GM23338 (cell line): ENCODE results near the gene LTBP4. TPM values are rescaled to one million over a fixed set of nuclear protein-coding genes. Genes with fewer than 3 reads are reported as not detected.
"Not testable (repeated sequence)": the region's sequence is repeated elsewhere in the genome, so short reads cannot be mapped to it uniquely, and the experiment has no call there.

Experiments used
- ATAC-seq: fragments of 200-7000 bp; cut with Tn5 transposase; 3 replicates; pipeline ENCODE4 v1.9.1; 2020
- DNase-seq: peaks from one replicate; pipeline ENCODE4 v3.0.0-alpha.2; 2015; ENCODE audit warnings: low spot score
- H2AFZ ChIP-seq: fragments of 200-600 bp; sonication (generic); 2 replicates; pipeline ENCODE4 v1.8.0; 2016; ENCODE audit warnings: antibody characterized with exemption, mild to moderate bottlenecking, moderate library complexity
- H3F3A ChIP-seq: fragments of 200-600 bp; sonication (generic); replicated peaks from 2 replicates; pipeline ENCODE4 v1.8.0; 2017; ENCODE audit warnings: antibody characterized with exemption, mixed run types, low read depth
- H3K27ac ChIP-seq: fragments of 200-600 bp; sonication (generic); 2 replicates; pipeline ENCODE4 v1.6.1; 2016; ENCODE audit warnings: low read depth
- H3K27me3 ChIP-seq: fragments of 200-600 bp; sonication (generic); 2 replicates; pipeline ENCODE4 v1.8.0; 2016; ENCODE audit warnings: mild to moderate bottlenecking, mixed run types, moderate library complexity; ENCODE audit not compliant: insufficient read depth
- H3K36me3 ChIP-seq: fragments of 200-600 bp; sonication (generic); 2 replicates; pipeline ENCODE4 v1.8.0; 2016; ENCODE audit warnings: mild to moderate bottlenecking; ENCODE audit not compliant: insufficient read depth
- H3K4me1 ChIP-seq: fragments of 200-600 bp; sonication (generic); 2 replicates; pipeline ENCODE4 v1.8.0; 2016; ENCODE audit warnings: mild to moderate bottlenecking, moderate library complexity; ENCODE audit not compliant: insufficient read depth
- H3K4me2 ChIP-seq: fragments of 200-600 bp; sonication (generic); 2 replicates; pipeline ENCODE4 v1.7.1; 2017; ENCODE audit warnings: mixed run types
- H3K4me3 ChIP-seq: fragments of 200-600 bp; sonication (generic); 2 replicates; pipeline ENCODE4 v1.6.1; 2016; ENCODE audit warnings: mixed run types
- H3K79me2 ChIP-seq: fragments of 200-600 bp; sonication (generic); replicated peaks from 2 replicates; pipeline ENCODE4 v1.8.0; 2017; ENCODE audit warnings: mild to moderate bottlenecking; ENCODE audit not compliant: insufficient read depth
- H3K9me2 ChIP-seq: fragments of 200-600 bp; sonication (generic); 2 replicates; pipeline ENCODE4 v1.8.0; 2017; ENCODE audit not compliant: insufficient read depth
- H4K20me1 ChIP-seq: fragments of 200-600 bp; sonication (generic); replicated peaks from 2 replicates; pipeline ENCODE4 v1.8.0; 2017; ENCODE audit warnings: mild to moderate bottlenecking; ENCODE audit not compliant: insufficient read depth
- H3K27ac Mint-ChIP-seq: 2 replicates; pipeline ENCODE4 v1.8.0; 2020; ENCODE audit warnings: inconsistent platforms, mild to moderate bottlenecking, moderate library complexity, mixed read lengths
- H3K27me3 Mint-ChIP-seq: 3 replicates; pipeline ENCODE4 v1.8.0; 2022; ENCODE audit warnings: low read depth, mild to moderate bottlenecking, moderate library complexity, mixed read lengths, inconsistent platforms; ENCODE audit not compliant: insufficient read depth, poor library complexity
- H3K36me3 Mint-ChIP-seq: 3 replicates; pipeline ENCODE4 v1.8.0; 2021; ENCODE audit warnings: low read depth, mild to moderate bottlenecking, inconsistent platforms, moderate library complexity, mixed read lengths
- H3K4me1 Mint-ChIP-seq: 3 replicates; pipeline ENCODE4 v1.8.0; 2020; ENCODE audit warnings: mild to moderate bottlenecking, inconsistent platforms, mixed read lengths
- H3K4me3 Mint-ChIP-seq: 3 replicates; pipeline ENCODE4 v1.8.0; 2021; ENCODE audit warnings: moderate library complexity, mild to moderate bottlenecking, inconsistent platforms, mixed read lengths
- H3K9me3 Mint-ChIP-seq: 3 replicates; pipeline ENCODE4 v1.8.0; 2020; ENCODE audit warnings: moderate library complexity, mild to moderate bottlenecking, inconsistent platforms, mixed read lengths
- EZH2 ChIP-seq: fragments of 200-600 bp; sonication (generic); IDR thresholded peaks from one replicate; pipeline ENCODE4 v1.8.0; 2017; ENCODE audit warnings: antibody characterized with exemption, mild to moderate bottlenecking, low read depth; ENCODE audit not compliant: unreplicated experiment
- EZH2phosphoT487 ChIP-seq: fragments of 200-600 bp; sonication (generic); IDR thresholded peaks from one replicate; pipeline ENCODE4 v1.8.1; 2018; ENCODE audit warnings: antibody characterized with exemption; ENCODE audit not compliant: unreplicated experiment
- NANOG ChIP-seq: IDR thresholded peaks from 2 replicates; pipeline ENCODE4 v1.6.1; 2016; ENCODE audit warnings: antibody characterized with exemption, borderline replicate concordance
- POLR2AphosphoS5 ChIP-seq: IDR thresholded peaks from 2 replicates; pipeline ENCODE4 v1.6.1; 2016; ENCODE audit warnings: antibody characterized with exemption, low read depth
- STAT1 ChIP-seq: IDR thresholded peaks from one replicate; pipeline ENCODE4 v1.6.1; 2016; ENCODE audit warnings: antibody characterized with exemption; ENCODE audit not compliant: unreplicated experiment
- ZNF331 ChIP-seq: fragments of 250-450 bp; sonication (Bioruptor Pico); IDR thresholded peaks from 2 replicates; pipeline ENCODE4 v1.5.0; 2020; ENCODE audit warnings: low read depth, mild to moderate bottlenecking, moderate library complexity
- ZNF462 ChIP-seq: fragments of 250-450 bp; sonication (Bioruptor Pico); IDR thresholded peaks from 2 replicates; pipeline ENCODE4 v1.5.0; 2020; ENCODE audit warnings: mild to moderate bottlenecking, moderate library complexity
- polyA plus RNA-seq: library from polyadenylated mRNA; unstranded; fragments of >200 nt; fragmentation: Nextera tagmentation; extraction: Ambion mirVana; gene quantifications from 2 replicates; pipeline ENCODE4 v1.2.1, GENCODE V29; 2016
- total RNA-seq: library from RNA; depleted of rRNA; stranded (reverse); fragments of >200 nt; shearing (Covaris generic); gene quantifications from 2 replicates; pipeline ENCODE4 v1.2.3, GENCODE V29; 2014

The LTBP4 gene
- total and polyA plus RNA-seq, 2 experiments from 2014 or later = 50.3 to 65.0 TPM

- H3K27ac Mint-ChIP-seq = no peak overlapping the region
- peaks cover 6% of the 10 kb centered on the region for H3K9me3 Mint-ChIP-seq
- peaks cover 5% of the 10 kb centered on the region for H3K27me3 Mint-ChIP-seq
- H3K36me3 ChIP-seq = no peaks in the 10 kb centered on the region
- ATAC-seq (no peak), DNase-seq (no peak)
- no peaks in the 10 kb centered on the region for H3K79me2 ChIP-seq
- no peaks in the 10 kb centered on the region for H3K4me1 ChIP-seq
- no peak overlapping the region for H3K4me3 ChIP-seq
- no peaks in the 10 kb centered on the region for H3F3A ChIP-seq
- no peak overlapping the region for H3K27ac ChIP-seq
- H3K4me2 ChIP-seq = no peak overlapping the region
- peaks cover 6% of the 10 kb centered on the region for H3K36me3 Mint-ChIP-seq
- no peaks in the 10 kb centered on the region for H4K20me1 ChIP-seq
- no peak overlapping the region for H2AFZ ChIP-seq
- no peak overlapping the region for H3K4me3 Mint-ChIP-seq
- no peaks in the 10 kb centered on the region for H3K9me2 ChIP-seq
- no peaks in the 10 kb centered on the region for H3K27me3 ChIP-seq
- TF ChIP-seq STAT1 (no peak), ZNF331 (CRISPR knock-in tag) (no peak)
- no peaks in the 10 kb centered on the region; the same call in 2 of the 3 replicates for H3K4me1 Mint-ChIP-seq
Observed at GRCh38 chr19:40646743-40647254, 45.6 kb downstream of the LTBP4 start.

GRCh38 chr19:40649903-40650675, 48.9 kb downstream of the LTBP4 start:
- H3K4me3 Mint-ChIP-seq, H3K4me2 ChIP-seq, H3K4me1 ChIP-seq, H3K4me3 ChIP-seq, ATAC-seq, H3K79me2 ChIP-seq, H3F3A ChIP-seq, H3K27ac ChIP-seq, H3K36me3 ChIP-seq, H2AFZ ChIP-seq, H4K20me1 ChIP-seq, H3K9me2 ChIP-seq, H3K4me1 Mint-ChIP-seq, H3K27me3 ChIP-seq, H3K27me3 Mint-ChIP-seq, H3K36me3 Mint-ChIP-seq, H3K9me3 Mint-ChIP-seq, H3K27ac Mint-ChIP-seq: not testable (repeated sequence)
- DNase-seq = peak; percentile 33

- Mint-ChIP-seq H3K27ac (no peak overlapping the region), H3K27me3 (peaks cover 3% of the 10 kb centered on the region), H3K36me3 (peaks cover 6% of the 10 kb centered on the region), H3K4me3 (no peak overlapping the region), H3K4me1 (no peaks in the 10 kb centered on the region), H3K9me3 (peaks cover 6% of the 10 kb centered on the region)
- Histone ChIP-seq H4K20me1 (no peaks in the 10 kb centered on the region), H3K4me1 (no peaks in the 10 kb centered on the region), H3K36me3 (no peaks in the 10 kb centered on the region), H3K27ac (no peak overlapping the region), H3K9me2 (no peaks in the 10 kb centered on the region), H3F3A (no peaks in the 10 kb centered on the region), H2AFZ (no peak overlapping the region), H3K27me3 (no peaks in the 10 kb centered on the region), H3K4me3 (no peak overlapping the region), H3K79me2 (no peaks in the 10 kb centered on the region), H3K4me2 (no peak overlapping the region)
- DNase-seq (no peak), ATAC-seq (no peak)
- no peak for TF ChIP-seq NANOG
- no peak for TF ChIP-seq ZNF331 (CRISPR knock-in tag)
- no peak for TF ChIP-seq EZH2
- no peak for TF ChIP-seq ZNF462
- no peak for TF ChIP-seq STAT1
- TF ChIP-seq EZH2phosphoT487 = no peak
- TF ChIP-seq POLR2AphosphoS5 = no peak
Observed at GRCh38 chr19:40650749-40651305, 49.7 kb downstream of the LTBP4 start.
